HG02610 (cell line): ENCODE data around the gene CAPZA2.

Source experiments
- ATAC-seq: cut with Tn5 transposase; IDR thresholded peaks from one replicate; pipeline ENCODE4 v1.9.1; 2021; ENCODE audit warnings: mild to moderate bottlenecking, moderate library complexity; ENCODE audit not compliant: unreplicated experiment

The CAPZA2 gene

DNA sequence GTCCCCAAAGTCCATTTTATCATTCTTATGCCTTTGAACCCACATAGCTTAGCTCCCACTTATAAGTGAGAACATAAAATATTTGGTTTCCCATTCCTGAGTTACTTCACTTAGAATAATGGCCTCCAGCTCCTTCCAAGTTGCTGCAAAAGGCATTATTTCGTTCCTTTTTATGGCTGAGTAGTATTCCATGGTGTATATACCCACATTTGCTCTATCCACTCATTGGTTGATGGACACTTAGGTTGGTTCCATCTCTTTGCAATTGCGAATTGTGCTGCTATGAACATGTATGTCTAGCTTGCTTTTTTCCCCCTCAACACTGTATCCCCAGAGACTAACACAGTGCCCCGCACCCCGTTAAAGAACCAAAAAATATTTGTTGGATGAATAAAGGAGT is 670 bp upstream of the CAPZA2 start:
- ATAC-seq = no peak

- peak; percentile 35 for ATAC-seq
Observed at GRCh38 chr7:116862951-116863670, 724 bp downstream of the CAPZA2 start.

GRCh38 chr7:116863936-116864500 is 1.6 kb downstream of the CAPZA2 start:
- ATAC-seq = no peak

DNA sequence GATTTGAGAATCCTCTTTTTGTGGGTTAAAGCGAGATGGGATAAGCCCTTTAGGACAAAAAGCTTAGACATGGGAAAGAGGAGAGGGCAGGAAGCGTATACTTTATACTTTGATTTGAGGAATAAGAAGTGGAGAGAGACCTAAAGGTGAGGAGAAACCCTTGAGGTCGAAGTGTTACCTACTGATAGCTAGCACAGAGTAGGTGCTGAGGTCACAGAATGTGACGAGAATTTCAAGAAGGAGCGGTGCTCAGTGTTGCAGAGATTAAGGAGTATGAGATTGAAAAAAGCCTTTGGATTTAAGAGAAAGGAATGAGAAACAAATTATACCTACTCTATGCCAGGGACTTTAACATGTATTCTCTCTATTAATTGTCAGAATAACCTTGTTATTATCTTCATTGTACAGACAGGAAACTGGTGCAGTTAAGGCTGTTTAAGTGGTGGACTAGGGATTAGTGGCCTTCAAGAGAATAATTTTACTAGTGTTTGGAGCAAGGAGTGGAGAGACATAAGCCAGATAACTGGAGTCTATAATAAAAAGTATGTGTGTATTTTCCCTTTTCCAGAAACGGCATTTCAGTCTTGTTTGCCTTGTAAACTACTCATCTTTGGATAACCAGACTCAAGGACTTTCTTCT is 8.8 kb downstream of the CAPZA2 start:
- ATAC-seq = no peak

GRCh38 chr7:116872026-116872425 is 9.6 kb downstream of the CAPZA2 start:
- no peak for ATAC-seq

DNA sequence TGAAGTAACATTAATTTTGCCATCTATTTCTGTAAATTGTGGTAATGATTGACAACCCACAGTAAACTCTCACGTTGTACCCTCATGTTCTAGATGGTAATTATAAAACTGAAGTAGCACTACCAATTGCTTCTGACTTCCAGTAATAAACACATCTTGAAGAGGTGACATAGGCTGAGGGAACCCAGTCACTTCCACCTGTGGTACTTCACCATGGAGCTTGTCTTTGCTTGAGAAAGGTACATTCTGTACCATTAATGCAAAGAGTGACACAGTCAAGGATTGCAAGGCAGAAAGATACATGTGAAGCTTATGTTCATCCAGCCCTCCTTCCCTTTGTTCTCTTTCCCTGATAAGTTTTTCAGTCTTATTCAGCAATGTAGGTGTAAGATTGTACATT is 11.2 kb downstream of the CAPZA2 start:
- no peak for ATAC-seq

GRCh38 chr7:116876664-116877442 is 14.5 kb downstream of the CAPZA2 start:
- ATAC-seq = no peak

GRCh38 chr7:116877443-116878217 is 15.2 kb downstream of the CAPZA2 start:
- ATAC-seq = no peak

DNA sequence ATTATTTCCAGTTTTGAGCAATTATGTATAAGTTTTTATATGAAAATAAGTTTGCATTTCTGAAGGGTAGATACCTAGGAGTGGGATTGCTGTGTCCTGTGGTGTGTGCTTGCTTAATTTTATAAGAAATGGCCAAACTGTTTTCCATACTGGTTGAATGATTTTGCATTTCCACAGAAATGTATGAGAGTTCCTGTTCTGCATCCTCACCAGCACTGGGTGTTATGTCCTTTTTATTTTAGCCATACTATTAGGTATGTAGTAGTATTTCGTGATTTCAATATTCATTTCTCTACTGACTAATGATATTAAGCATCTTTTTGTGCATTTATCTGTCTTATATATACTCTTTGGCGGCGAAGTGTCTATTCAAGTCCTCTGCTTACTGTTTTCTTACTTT is 22.3 kb downstream of the CAPZA2 start:
- no peak for ATAC-seq

- ATAC-seq = no peak
Observed at GRCh38 chr7:116885724-116886123, 23.3 kb downstream of the CAPZA2 start.

GRCh38 chr7:116886543-116887156 is 24.3 kb downstream of the CAPZA2 start:
- no peak for ATAC-seq

DNA sequence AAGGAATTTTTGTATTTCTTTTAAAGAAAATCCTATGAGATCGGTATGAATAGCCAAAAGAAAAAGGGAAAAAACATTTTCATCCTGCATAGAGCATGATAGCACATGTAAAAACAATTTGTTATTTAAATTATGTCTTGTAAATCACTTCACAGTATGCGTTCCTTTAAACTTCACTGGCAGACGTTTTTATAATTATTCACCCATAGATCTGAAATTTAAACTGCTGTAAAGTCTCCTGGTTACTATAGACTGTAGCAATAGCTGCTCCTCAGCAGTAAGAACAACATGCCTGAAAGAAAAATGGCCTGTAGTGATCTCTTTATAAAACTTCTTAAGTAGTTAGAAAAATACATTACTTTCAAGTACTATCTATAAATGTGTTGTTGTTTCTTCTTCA is 26.5 kb downstream of the CAPZA2 start:
- no peak for ATAC-seq

DNA sequence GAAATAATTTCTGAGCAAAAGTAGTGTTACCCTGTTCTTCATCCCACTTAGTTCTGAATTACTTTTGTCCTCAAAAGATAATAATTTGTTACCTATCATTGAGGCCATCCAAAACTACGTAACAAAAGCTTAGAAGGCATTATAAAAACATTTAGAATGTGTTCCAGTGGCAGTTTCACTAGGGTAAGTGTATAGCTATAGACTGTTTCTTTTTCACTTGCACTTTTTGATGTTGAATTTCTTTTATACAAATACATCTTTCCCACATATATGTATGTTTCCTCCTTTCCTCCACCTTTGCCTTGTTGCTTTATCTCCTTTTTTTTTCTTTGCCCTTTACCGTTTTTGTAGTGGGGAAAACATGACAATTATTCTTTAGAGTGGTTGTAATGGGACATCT is 33.5 kb downstream of the CAPZA2 start:
- no peak for ATAC-seq

- ATAC-seq = no peak
Observed at GRCh38 chr7:116897661-116898060, 35.3 kb downstream of the CAPZA2 start.

GRCh38 chr7:116899308-116899707 is 36.9 kb downstream of the CAPZA2 start:
- no peak for ATAC-seq

DNA sequence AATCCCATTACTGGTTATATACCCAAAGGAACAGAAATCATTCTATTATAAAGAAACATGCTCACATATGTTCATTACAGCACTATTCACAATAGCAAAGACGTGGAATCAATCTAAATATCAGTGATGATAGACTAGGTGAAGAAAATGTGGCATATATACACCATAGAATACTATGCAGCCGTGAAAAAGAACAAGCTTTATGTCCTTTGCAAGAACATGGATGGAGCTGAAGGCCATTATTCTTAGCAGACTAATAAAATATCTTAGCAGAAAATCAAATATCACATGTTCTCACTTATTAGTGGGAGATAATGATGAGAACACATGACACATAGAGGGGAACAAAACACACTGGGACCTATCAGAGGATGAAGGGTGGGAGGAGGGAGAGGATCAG is 38.8 kb downstream of the CAPZA2 start:
- ATAC-seq = no peak

GRCh38 chr7:116902867-116903266 is 40.5 kb downstream of the CAPZA2 start:
- ATAC-seq = no peak

- no peak for ATAC-seq
Observed at GRCh38 chr7:116906391-116906790, 44.0 kb downstream of the CAPZA2 start.

GRCh38 chr7:116910383-116910782 is 48.0 kb downstream of the CAPZA2 start:
- no peak for ATAC-seq

DNA sequence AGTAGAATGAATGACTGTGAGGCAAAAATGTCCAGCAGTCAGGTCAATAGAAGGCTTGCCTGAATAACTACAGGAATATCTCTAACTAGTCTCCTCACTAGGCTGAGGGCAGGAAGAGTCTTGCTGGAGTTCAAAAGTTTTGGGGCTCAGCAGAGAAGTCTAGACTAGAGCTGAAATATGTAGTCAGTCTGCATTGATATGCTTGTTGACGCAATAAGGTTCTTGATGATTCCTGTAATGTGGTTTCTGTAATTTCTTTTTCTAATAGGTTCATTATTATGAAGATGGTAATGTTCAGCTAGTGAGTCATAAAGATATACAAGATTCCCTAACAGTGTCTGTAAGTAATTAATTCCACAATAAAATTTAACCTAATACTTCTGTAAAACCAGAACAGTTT is 49.4 kb downstream of the CAPZA2 start:
- no peak for ATAC-seq
